Neural cell (in vitro differentiated cells): ENCODE data around the gene PEMT. TPM values are rescaled to one million over a fixed set of nuclear protein-coding genes. Genes with fewer than 3 reads are reported as not detected.

Source experiments
- H2AFZ ChIP-seq: fragments of 200-600, 300-800 bp; sonication (generic), shearing (Covaris generic); 2 replicates; pipeline ENCODE4 v1.6.0; 2014; ENCODE audit warnings: low read depth, mild to moderate bottlenecking, antibody characterized with exemption, low read length, moderate library complexity
- H3F3A ChIP-seq: fragments of 200-600 bp; shearing (Covaris generic); 2 replicates; pipeline ENCODE4 v1.6.1; 2016; ENCODE audit warnings: mild to moderate bottlenecking, moderate library complexity, mixed read lengths, antibody characterized with exemption, low read length; ENCODE audit not compliant: insufficient read depth, poor library complexity, severe bottlenecking
- H3K27ac ChIP-seq: fragments of 200-600, 300-800 bp; sonication (generic), shearing (Covaris generic); 2 replicates; pipeline ENCODE4 v1.5.1; 2014; ENCODE audit warnings: mild to moderate bottlenecking, low read length, moderate library complexity
- H3K27me3 ChIP-seq: fragments of 300-800, 200-600 bp; sonication (generic), shearing (Covaris generic); 2 replicates; pipeline ENCODE4 v1.6.0; 2014; ENCODE audit warnings: mild to moderate bottlenecking, low read depth, low read length, moderate library complexity; ENCODE audit not compliant: insufficient read depth
- H3K36me3 ChIP-seq: fragments of 300-800, 200-600 bp; sonication (generic), shearing (Covaris generic); 2 replicates; pipeline ENCODE4 v1.5.1; 2014; ENCODE audit warnings: mild to moderate bottlenecking, antibody characterized with exemption, low read length, moderate library complexity; ENCODE audit not compliant: insufficient read depth
- H3K4me2 ChIP-seq: fragments of 300-800, 200-600 bp; sonication (generic), shearing (Covaris generic); 2 replicates; pipeline ENCODE4 v1.6.0; 2014; ENCODE audit warnings: mild to moderate bottlenecking, low read length
- H3K4me3 ChIP-seq: fragments of 300-800, 200-600 bp; sonication (generic), shearing (Covaris generic); 2 replicates; pipeline ENCODE4 v1.5.1; 2014; ENCODE audit warnings: mild to moderate bottlenecking, low read length, moderate library complexity
- H3K79me2 ChIP-seq: fragments of 200-600 bp; shearing (Covaris generic); replicated peaks from 2 replicates; pipeline ENCODE4 v1.6.0; 2014; ENCODE audit warnings: mild to moderate bottlenecking, low read length, moderate library complexity; ENCODE audit not compliant: insufficient read depth
- H3K9ac ChIP-seq: fragments of 300-800, 200-600 bp; sonication (generic), shearing (Covaris generic); 2 replicates; pipeline ENCODE4 v1.6.1; 2016; ENCODE audit warnings: mild to moderate bottlenecking, low read length, mixed read lengths
- H3K9me2 ChIP-seq: fragments of 200-600 bp; shearing (Covaris generic); 2 replicates; pipeline ENCODE4 v1.6.1; 2016; ENCODE audit warnings: mild to moderate bottlenecking, low read length, mixed read lengths; ENCODE audit not compliant: insufficient read depth
- H3K9me3 ChIP-seq: fragments of 200-600, 300-800 bp; sonication (generic), shearing (Covaris generic); 2 replicates; pipeline ENCODE4 v1.6.1; 2016; ENCODE audit warnings: mild to moderate bottlenecking, mixed run types, low read length, moderate library complexity, mixed read lengths
- H4K20me1 ChIP-seq: fragments of 200-600 bp; shearing (Covaris generic); 2 replicates; pipeline ENCODE4 v1.6.1; 2016; ENCODE audit warnings: mild to moderate bottlenecking, mixed run types; ENCODE audit not compliant: insufficient read depth
- CTCF ChIP-seq: fragments of 450-650 bp; IDR thresholded peaks from 2 replicates; pipeline ENCODE4 v1.5.1; 2014; ENCODE audit warnings: antibody characterized with exemption, mild to moderate bottlenecking, moderate library complexity; ENCODE audit not compliant: poor library complexity, severe bottlenecking
- EP300 ChIP-seq: fragments of 450-650 bp; conservative IDR thresholded peaks from 2 replicates; pipeline ENCODE4 v1.6.1; 2014; ENCODE audit warnings: antibody characterized with exemption, mild to moderate bottlenecking, moderate library complexity; ENCODE audit not compliant: poor library complexity, severe bottlenecking
- EZH2 ChIP-seq: fragments of 200-600, 300-800 bp; shearing (Covaris generic), sonication (generic); IDR thresholded peaks from 2 replicates; pipeline ENCODE4 v1.6.1; 2014; ENCODE audit warnings: antibody characterized with exemption, low read length, borderline replicate concordance, mild to moderate bottlenecking; ENCODE audit not compliant: insufficient read depth, poor library complexity, severe bottlenecking
- MXI1 ChIP-seq: fragments of 450-650 bp; conservative IDR thresholded peaks from 2 replicates; pipeline ENCODE4 v1.6.1; 2014; ENCODE audit warnings: antibody characterized with exemption, mild to moderate bottlenecking; ENCODE audit not compliant: poor library complexity, severe bottlenecking
- POLR2AphosphoS5 ChIP-seq: IDR thresholded peaks from 2 replicates; pipeline ENCODE4 v1.6.1; 2012
- RAD21 ChIP-seq: fragments of 450-650 bp; conservative IDR thresholded peaks from 2 replicates; pipeline ENCODE4 v1.6.1; 2014; ENCODE audit warnings: antibody characterized with exemption, mild to moderate bottlenecking, moderate library complexity
- REST ChIP-seq: IDR thresholded peaks from 2 replicates; pipeline ENCODE4 v1.6.1; 2012; ENCODE audit warnings: borderline replicate concordance
- SMC3 ChIP-seq: fragments of 450-650 bp; conservative IDR thresholded peaks from 2 replicates; pipeline ENCODE4 v1.6.1; 2014; ENCODE audit warnings: antibody characterized with exemption, mild to moderate bottlenecking, moderate library complexity; ENCODE audit not compliant: poor library complexity
- TAF1 ChIP-seq: IDR thresholded peaks from 2 replicates; pipeline ENCODE4 v1.6.1; 2012; ENCODE audit warnings: low read depth
- polyA plus RNA-seq: library from polyadenylated mRNA; depleted of rRNA; stranded (reverse); fragments of >200 nt; gene quantifications from 2 replicates; pipeline ENCODE4 v1.2.3, GENCODE V29; 2014

PEMT gene
- polyA plus RNA-seq, 1 donor from 2014 or later: 71.7 TPM

- Histone ChIP-seq H3K9ac (no peak overlapping the region), H3K27ac (no peak overlapping the region), H3F3A (no peaks in the 10 kb centered on the region), H3K9me2 (no peaks in the 10 kb centered on the region), H3K4me2 (no peak overlapping the region), H3K36me3 (no peaks in the 10 kb centered on the region), H2AFZ (no peak overlapping the region), H3K27me3 (no peaks in the 10 kb centered on the region), H4K20me1 (no peaks in the 10 kb centered on the region), H3K4me3 (no peak overlapping the region), H3K9me3 (no peaks in the 10 kb centered on the region), H3K79me2 (no peaks in the 10 kb centered on the region)
- TF ChIP-seq RAD21: no peak
- no peak for TF ChIP-seq SMC3
- no peak for TF ChIP-seq CTCF
- no peak for TF ChIP-seq EP300
- TF ChIP-seq EZH2: no peak
- TF ChIP-seq REST: no peak
- TF ChIP-seq TAF1: no peak
- no peak for TF ChIP-seq MXI1
- TF ChIP-seq POLR2AphosphoS5: no peak
Measured at GRCh38 chr17:17609121-17609520, 17.6 kb upstream of the PEMT start.

- H3K79me2 ChIP-seq: no peaks in the 10 kb centered on the region
- H3K36me3 ChIP-seq: no peaks in the 10 kb centered on the region
- no peak overlapping the region for H3K27ac ChIP-seq
- no peaks in the 10 kb centered on the region for H3K27me3 ChIP-seq
- no peaks in the 10 kb centered on the region for H4K20me1 ChIP-seq
- H3K4me2 ChIP-seq: no peak overlapping the region
- no peak overlapping the region for H2AFZ ChIP-seq
- H3K9me3 ChIP-seq: no peaks in the 10 kb centered on the region
- H3K9me2 ChIP-seq: no peaks in the 10 kb centered on the region
- H3F3A ChIP-seq: no peaks in the 10 kb centered on the region
- H3K4me3 ChIP-seq: no peak overlapping the region
- no peak overlapping the region for H3K9ac ChIP-seq
- TF ChIP-seq TAF1: no peak
- no peak for TF ChIP-seq REST
- TF ChIP-seq MXI1: no peak
- TF ChIP-seq RAD21: no peak
- no peak for TF ChIP-seq POLR2AphosphoS5
- no peak for TF ChIP-seq CTCF
- no peak for TF ChIP-seq EZH2
- TF ChIP-seq EP300: no peak
- TF ChIP-seq SMC3: no peak
Measured at GRCh38 chr17:17606416-17607000, 15.0 kb upstream of the PEMT start.
